Activated CD4-positive, CD25-positive, alpha-beta regulatory T cell (primary cell): ENCODE results near the gene FRAS1.
"Not testable (repeated sequence)": the region's sequence is repeated elsewhere in the genome, so short reads cannot be mapped to it uniquely, and the experiment has no call there.

Experiments
- DNase-seq, 4 experiments: peaks; one replicate each; lab custom pipeline; 2025; lab: John Stamatoyannopoulos, UW

Gene FRAS1

DNA sequence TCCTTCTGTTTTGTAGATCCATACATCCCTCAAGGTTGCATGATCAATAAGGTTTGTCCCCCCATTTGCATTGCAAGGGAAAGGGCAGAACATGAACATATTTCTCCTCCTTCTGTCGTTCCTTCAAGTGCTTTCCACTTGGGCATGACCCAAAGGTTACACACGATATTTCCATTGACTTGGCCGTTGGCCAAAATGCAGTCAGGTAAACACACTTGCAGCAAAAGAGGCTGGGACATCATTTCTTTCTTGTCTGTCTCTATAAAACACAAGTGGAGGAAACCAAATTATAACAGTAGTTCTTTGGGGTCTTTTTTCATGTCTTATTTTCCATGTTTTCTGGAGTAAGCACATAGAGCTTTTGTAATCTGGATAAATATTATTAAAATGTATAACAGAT lies 156.1 kb downstream of the FRAS1 start:
- DNase-seq: no peak

DNA sequence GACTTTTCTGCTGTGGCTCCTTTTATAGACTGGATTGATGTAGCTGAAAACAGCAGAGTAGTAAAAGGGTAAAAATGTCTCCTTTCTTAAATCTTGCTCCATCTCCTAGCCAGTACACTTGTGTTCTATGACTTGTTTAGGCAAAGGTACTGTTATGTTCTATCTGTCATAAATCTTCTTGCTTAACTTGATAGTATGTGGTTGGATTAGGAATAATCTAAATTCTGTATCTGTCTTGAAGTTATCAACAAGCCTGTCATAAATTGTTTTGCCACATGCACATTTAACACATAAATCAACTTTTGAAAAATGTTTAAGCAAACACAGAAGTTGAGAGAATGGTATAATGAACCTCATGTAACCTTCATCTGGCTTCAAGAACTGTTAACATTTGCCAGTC lies 157.0 kb downstream of the FRAS1 start:
- no peak for DNase-seq

DNA sequence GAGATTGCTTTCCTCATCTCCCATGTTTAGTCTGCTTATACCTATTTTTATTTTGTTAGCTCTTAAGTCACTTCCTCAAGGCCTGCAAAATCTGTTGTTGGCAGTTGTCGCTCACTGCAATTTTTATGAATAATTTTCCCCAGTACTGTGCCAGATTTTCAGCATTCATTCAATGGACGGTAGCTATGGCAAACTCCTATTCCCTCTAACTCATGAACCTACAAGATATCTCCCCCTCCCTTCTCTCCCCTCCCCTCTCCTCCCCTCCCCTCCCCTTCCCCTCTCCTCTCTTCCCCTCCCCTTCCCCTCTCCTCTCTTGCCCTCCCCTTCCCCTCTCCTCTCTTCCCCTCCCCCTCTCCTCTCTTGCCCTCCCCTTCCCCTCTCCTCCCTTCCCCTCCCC lies 160.4 kb downstream of the FRAS1 start:
- DNase-seq: no peak

DNA sequence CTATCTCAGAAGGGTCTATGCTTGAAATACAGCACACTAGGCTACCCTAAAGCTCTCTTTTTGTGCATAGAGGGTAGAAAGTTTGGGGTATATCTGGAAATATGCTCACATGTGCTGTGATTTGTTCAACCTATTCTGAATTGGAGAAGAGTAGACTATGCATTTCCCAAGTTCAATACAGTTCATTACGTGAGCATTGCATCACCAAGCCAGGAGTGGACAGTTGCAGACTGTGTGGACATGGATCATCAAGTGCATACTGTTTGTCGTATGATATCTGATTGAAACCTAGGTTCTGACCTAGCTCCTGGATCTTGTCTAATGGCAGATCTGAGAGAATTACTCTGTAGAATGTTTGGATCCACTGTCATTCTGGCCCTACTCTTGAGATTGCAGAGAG lies 161.1 kb downstream of the FRAS1 start:
- DNase-seq: no peak

DNA sequence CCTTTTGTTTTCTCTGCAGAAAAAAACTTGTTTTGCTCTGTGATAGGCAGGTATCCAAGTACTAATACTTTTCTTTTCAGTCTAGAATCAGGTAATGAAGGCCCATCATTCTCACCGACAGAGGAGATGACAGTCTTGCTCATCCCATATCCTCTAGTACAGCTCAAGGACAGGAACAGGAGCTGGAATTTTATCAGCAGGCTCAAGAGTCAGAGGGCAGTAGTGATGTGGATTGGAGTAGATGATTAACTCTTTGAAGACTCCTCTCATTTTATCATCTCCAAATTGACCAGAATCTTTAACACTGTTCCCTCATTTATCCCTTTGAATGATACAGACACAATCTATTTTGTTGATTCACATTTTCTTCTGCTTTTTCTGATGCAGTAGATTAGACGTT lies 162.7 kb downstream of the FRAS1 start:
- no peak for DNase-seq

DNA sequence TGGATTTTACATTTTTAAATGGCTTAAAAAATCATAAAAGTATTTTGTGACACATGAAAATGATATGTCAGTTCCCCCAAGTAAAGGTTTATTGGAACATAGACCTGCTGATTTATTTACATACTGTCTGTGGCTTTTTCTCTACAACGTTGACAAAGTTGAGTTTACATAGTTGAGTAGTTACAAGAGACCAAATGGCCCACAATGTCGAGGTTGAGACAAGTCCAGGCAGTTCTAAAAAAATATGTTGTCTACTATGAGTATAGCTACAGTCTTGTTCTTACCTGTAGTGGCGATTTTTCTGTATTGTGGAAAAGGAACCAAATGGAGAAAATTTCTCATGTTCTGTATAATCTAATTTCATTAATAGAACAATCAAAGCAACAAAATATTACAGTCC lies 163.2 kb downstream of the FRAS1 start:
- no peak for DNase-seq

DNA sequence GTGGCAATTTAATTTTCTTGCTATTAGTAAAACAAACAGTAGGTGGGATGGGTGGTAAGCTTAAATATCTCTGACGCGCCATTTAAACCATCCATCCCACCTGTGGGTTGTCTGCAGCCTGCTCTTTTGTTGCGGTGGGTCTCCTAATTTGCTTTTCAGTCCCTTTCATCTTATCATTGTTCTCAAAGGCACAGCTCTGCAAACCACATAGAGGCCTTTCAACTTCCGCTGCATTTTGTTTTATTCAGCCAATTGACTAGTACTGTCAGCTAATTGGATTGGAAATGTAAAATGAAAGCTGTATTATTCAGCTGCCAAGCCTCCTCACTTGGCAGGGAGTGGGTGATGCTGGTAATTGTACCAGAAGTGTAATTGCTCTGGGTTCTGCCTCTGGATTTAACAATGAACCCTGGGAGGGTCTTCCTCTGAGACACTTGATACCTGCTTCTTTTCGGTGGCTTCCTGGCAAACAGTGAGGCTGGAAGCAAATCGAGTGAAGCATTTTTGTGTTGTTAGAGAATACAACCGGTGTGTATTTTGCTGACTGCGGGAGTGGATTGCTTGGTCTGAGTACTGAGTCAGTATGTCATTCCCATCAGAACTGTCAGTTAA lies 165.6 kb downstream of the FRAS1 start:
- no peak for DNase-seq

DNA sequence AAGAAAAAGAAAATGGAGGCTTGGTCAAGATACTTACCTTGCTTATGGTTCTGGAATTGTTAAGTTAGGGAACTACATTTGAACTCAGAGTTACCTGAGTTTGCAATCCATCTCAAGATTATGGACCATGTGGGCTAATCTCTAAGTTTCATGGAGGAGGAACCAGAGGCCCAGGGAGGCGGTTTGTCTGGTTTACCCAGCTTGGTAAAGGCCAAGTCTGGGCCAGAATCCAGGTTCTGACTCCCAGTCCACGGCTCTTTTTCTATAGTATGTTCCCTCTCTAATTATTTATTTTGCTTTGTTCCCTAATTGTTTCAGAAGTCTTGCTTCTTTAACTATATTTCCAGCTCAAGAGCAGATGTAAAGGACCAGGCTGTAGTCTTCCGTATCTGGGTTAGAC lies 168.1 kb downstream of the FRAS1 start:
- DNase-seq: no peak

DNA sequence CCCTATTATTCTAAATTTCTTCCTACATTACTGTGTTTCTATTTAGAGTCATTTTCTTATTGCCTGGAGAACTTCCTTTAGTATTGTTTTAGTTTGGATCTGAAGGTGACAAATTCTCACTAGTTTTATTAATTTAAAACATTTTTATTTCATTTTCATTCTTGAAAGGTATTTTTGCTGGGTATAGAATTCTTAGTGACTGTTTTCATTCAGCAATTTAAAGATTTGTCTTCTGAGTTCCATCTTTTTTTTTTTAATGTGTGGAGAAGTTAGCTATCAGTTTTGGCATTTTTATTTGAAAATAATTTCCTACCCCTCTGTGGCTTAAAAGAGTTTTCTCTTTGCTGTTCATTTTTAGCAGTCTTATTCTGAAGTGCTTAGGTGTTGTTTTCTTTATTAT lies 169.2 kb downstream of the FRAS1 start:
- no peak for DNase-seq

DNA sequence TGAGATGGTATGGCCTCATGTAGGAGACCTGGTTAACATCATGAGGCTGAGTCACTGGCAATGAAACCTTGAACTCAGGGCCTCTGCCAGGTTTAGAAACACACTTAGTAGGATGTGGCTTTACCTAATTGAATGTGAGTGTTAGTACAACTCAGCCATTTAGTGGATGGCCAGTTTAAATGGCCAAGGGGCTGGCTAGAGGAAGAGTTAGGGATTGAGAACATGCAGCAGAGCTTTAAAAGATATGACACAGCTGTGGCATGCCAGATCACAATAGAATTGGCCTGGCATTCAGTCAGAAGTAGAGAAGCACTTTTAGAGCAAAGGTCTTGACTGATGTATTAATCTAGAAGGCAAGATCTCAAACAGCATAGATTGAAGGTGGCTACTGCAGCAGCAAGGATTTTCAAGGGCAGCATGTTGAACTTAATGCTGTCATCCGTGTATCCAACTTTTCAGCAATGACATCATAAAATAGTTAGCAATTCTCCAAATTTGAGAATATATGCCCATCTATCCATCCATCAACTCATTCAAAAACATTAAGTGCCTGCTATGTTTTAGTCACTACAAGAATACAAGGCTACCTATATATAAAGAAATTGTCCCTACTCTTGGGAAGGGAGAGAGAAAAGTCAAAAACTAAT lies 170.4 kb downstream of the FRAS1 start:
- DNase-seq: no peak

DNA sequence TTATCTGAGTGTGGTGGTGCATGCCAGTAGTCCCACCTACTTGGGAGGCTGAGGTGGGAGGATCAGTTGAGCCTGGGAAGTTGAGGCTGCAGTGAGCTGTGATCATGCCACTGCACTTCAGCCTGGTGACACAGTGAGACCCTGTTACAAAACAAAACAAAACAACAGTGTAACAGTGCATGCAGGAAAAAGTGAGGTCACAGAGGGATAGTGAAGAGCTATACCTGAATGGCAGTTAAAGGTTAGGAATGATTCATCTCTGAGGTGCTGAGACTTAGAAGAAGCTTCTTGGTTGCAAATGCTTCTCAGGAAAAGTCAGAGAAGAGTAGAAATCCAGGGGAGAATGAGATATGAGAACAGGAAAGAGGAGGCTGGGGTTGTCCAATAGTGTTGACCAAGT lies 178.7 kb downstream of the FRAS1 start:
- DNase-seq: no peak

DNA sequence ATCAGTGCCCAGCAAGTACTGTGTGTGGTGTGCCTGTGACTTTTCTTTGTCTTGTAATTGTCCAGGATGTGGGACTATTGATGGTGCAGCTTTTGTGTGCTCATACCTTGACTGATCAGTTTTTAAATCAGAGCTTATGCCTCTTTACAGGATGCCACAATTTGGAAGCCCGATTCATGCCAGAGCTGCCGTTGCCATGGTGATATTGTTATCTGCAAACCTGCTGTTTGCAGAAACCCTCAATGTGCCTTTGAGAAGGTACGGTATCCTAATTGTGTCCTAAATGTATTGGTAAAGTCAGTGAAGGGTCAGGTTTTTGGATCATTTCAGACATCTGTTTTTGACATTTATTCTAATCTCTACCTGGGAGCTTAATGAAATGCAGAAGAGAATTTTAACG lies 180.2 kb downstream of the FRAS1 start:
- no peak for DNase-seq

DNA sequence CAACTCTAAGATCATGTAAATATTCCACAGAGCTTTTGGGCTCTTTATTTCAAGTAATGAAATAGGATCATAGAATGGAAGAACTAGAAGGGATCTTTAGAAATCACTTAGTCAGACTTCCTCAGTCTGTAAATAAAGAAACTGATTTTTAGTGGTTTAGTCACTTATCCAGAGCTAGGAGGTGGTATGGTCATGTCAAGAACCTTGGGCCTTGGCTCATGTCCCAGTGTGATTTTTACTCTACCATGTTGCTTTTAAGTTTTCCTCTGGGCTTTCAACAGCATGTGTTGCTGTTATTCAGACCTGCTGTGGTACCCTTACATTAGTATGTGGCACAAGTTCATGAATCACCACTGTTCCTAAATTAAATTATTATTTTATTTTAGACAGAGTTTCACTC lies 184.9 kb downstream of the FRAS1 start:
- DNase-seq: no peak

DNA sequence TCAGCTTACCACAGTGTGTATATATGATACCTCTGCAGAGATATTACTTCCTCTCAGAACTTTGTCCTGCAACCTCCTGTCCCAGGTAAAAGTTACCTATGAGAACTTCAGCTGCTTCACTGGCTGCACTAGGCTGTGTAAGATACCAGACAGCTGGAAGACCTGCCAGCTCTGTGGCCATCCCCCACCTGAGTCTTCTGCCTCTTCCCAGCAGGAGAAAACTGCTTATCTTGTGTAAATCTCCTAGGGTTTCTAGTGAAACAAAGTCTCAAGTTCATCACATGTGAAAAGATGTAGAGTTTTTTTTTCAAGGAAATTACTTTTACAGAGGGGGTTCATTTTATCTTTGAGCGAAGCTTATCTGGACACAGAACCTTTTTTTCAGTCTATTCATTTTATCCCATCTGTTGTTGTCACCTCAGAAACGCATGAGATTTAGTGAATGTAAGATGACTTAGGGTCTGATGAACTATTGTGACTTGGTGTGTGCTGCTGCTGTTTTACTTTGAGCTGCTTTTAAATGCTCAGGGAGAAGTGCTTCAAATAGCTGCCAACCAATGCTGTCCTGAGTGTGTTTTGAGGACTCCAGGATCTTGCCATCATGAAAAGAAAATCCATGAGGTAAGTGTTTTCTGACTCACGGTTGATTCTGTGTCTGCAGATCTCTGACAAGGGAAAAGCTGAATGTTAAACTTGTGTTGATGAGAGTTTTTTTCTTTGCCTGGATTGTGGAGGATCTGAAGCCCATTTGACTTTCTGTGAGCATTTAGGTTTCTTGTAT lies 187.8 kb downstream of the FRAS1 start:
- DNase-seq: no peak

DNA sequence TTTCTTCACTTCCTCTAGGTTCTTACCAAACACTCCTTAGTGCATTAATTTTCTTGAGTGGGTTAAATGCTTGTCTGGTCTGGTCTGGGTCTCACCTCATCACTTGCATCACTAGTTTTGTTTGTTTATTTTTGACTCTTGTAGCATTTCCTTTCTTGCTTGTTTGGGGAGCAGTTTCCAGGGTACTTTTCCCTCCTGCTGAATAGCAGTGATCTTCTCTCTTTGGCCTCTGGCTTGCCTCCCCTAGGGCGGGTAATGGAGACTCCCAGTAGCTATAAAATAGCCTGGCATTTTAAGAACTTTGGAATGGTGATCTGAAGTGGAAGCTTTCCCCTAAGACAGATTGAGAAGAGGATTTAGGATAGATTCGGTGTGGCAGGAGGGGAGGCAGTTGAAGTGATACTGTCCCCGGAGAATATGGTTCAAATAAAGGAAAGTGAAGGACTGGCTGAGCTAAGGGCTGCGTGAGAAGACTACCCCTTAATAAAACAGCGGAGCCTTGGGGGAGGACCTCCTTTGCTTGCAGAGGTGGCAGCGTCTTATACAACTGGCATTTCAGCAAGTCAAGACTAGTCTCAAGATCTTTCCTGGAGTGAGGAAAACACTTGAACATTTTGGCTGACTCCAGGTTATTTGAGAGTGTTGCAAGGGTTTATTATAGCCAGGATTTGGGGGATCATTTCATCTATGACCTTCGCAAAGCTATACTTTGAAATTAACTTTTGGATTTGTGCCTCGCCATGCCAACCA lies 190.6 kb downstream of the FRAS1 start:
- no peak for DNase-seq

DNA sequence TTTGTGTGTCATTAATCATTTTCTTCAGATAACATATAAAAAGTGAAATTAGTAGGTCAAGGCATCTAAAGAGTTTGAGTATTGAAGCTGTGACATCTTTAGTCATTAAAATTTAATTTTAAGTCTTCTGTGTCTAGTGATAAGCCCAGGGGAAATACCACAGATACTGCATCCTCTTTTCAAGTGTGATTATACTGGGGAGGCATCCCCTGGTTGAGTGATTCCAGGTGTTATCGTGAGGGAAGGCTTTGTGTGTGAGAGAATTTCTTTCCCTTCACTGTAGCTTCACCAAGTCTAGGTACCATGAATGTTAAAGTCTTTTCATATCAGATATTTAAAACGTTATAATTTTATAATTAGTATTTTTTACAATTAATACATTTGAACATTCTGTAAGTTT lies 193.4 kb downstream of the FRAS1 start:
- no peak for DNase-seq

DNA sequence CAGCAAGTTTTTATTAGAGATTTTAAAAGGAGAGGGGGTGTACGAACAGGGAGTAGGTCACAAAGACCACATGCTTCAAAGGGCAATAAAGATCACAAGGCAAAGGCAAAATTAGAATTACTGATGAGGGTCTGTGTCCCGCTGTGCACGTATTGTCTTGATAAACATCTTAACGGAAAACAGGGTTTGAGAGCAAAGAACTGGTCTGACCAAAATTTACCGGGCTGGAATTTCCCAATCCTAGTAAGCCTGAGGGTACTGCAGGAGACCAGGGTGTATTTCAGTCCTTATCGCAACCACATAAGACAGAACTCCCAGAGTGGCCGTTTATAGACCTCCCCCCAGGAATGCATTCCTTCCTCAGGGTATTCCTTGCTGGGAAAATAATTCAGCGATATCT lies 195.7 kb downstream of the FRAS1 start:
- DNase-seq: not testable (repeated sequence)

DNA sequence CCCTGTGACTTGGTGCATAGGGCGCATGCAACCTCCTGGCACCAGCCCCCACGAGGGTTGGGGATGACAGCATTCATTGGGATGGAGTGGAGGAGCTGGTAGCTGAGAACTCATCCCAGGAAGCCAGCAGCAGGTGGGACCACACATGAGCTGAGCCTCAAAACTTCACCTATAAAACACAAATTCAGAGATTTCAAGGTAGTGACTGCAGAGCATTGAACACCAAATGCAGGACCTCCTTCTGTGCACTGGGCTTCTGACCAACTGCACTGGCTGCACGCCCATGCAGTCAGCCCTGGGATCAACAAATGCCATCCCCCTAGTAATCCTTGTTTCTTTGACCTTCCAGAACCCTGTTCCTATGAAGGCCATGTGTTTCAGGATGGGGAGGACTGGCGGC lies 197.8 kb downstream of the FRAS1 start:
- DNase-seq: no peak

DNA sequence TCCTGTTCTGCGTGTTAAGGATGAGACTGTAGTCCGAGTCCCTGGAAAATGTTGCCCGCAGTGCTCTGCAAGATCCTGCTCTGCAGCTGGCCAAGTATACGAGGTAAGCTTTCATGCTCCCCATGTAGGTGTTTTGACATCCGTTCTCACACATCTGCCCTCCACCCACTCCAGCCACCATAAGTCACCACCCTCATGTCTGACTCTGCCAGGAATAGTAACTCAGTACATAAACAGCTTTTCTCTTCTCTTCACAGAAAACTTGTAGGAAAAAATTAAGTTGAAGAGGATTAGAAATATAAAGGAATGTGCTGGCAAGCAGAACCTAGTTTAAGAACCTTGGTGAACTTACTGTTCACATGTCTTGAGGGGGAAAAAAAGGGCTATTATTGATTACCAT lies 207.9 kb downstream of the FRAS1 start:
- DNase-seq: no peak

DNA sequence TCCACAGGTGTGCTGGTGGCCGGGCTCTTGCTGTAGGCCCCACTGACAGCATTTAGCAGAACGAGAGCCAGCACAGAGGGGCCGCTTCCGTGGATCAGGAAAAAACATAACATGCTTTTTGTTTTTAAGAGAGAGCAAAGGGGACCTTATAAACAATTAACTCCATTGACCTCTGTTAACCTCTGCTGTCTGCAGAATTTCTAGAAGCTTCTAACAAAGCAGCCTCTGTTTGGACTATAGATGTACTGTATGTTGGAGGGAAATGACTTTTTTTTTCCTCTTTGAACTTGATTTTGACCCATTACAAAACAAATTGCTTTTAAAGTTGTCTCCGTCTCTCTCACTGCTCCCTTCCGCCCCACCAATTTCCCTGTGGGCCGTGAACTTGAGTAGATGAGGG lies 210.7 kb downstream of the FRAS1 start:
- no peak for DNase-seq

DNA sequence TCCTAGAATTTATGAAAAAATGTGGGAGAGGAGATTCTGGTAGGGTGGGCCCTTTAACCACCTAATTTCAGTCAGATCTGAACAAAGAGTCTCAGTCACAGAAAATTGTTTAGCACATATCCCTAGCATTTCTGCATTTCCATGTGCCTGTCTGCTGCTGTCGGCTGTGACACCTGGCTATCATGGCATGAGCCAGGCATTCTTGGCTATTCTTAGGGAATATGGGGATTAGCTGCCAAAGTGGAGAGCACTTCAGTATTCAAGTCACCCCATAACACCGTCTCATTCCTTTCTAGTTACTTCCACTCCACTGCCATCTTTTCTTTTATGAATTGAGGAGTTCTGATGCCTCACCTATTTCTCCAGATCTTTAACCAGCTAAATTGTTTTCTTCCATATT lies 211.5 kb downstream of the FRAS1 start:
- DNase-seq: no peak

DNA sequence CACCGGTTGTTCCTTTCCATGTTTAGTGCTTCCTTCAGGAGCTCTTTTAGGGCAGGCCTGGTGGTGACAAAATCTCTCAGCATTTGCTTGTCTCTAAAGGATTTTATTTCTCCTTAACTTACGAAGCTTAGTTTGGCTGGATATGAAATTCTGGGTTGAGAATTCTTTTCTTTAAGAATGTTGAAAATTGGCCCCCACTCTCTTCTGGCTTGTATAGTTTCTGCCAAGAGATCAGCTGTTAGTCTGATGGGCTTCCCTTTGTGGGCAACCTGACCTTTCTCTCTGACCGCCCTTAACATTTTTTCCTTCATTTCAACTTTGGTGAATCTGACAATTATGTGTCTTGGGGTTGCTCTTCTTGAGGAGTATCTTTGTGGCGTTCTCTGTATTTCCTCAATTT lies 218.3 kb downstream of the FRAS1 start:
- DNase-seq: not testable (repeated sequence)

DNA sequence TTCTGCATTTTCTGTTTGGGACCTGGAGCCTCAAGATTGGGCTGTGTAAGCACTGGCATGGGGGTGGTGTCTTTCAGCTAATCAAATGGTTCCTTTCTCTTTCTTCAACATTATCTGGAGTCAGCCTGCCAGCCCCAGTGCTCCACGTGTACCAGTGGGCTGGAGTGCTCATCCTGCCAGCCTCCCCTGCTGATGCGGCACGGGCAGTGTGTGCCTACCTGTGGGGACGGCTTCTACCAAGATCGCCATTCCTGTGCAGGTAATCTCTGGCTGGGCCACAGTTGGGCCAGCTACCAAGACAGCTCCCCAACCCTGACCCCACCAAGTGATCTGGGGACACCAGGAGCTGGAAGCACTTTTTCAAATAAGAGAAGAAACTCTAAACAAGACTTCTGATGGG lies 229.2 kb downstream of the FRAS1 start:
- no peak for DNase-seq
